Measurements from ENCODE around the gene CBX1.

GRCh38 chr17:48057626-48058025 lies 43.7 kb downstream of the CBX1 start:
- TF ChIP-seq POLR2A (IDR thresholded peaks at IDR 0.05; ENCODE audit: low read depth, low read length) (no peak), POLR2AphosphoS5 (IDR thresholded peaks at IDR 0.05; ENCODE audit: low read depth, low read length) (no peak), TAF1 (IDR thresholded peaks at IDR 0.05; ENCODE audit: borderline replicate concordance, low read depth, low read length) (no peak)
